NCI-H510A (cell line): Measurements from ENCODE around the gene MAST2.
"Not testable (repeated sequence)": the region's sequence is repeated elsewhere in the genome, so short reads cannot be mapped to it uniquely, and the experiment has no call there.

ENCODE experiments used
- DNase-seq: peaks from one replicate; lab custom pipeline; 2025; lab: John Stamatoyannopoulos, UW

The MAST2 gene

GRCh38 chr1:45894331-45894730 is 90.9 kb downstream of the MAST2 start:
- no peak for DNase-seq

- DNase-seq: no peak
These were observed 91.5 kb downstream of the MAST2 start for GRCh38 chr1:45894921-45895320.

- no peak for DNase-seq
These were observed 92.0 kb downstream of the MAST2 start for GRCh38 chr1:45895406-45895805.

- DNase-seq: no peak
These were observed 103.5 kb downstream of the MAST2 start for GRCh38 chr1:45906883-45907282.

- no peak for DNase-seq
These were observed 105.3 kb downstream of the MAST2 start for GRCh38 chr1:45908611-45909140.

GRCh38 chr1:45911634-45912033 is 108.2 kb downstream of the MAST2 start:
- DNase-seq: no peak

- DNase-seq: no peak
These were observed 109.8 kb downstream of the MAST2 start for GRCh38 chr1:45913183-45913683.

- DNase-seq: no peak
These were observed 110.5 kb downstream of the MAST2 start for GRCh38 chr1:45913731-45914501.

GRCh38 chr1:45914836-45915235 is 111.4 kb downstream of the MAST2 start:
- no peak for DNase-seq

GRCh38 chr1:45922374-45922773 is 119.0 kb downstream of the MAST2 start:
- DNase-seq: no peak

- no peak for DNase-seq
These were observed 119.4 kb downstream of the MAST2 start for GRCh38 chr1:45922813-45923212.

- no peak for DNase-seq
These were observed 119.9 kb downstream of the MAST2 start for GRCh38 chr1:45923343-45923742.

- DNase-seq: no peak
These were observed 121.3 kb downstream of the MAST2 start for GRCh38 chr1:45924736-45925135.

- DNase-seq: no peak
These were observed 122.4 kb downstream of the MAST2 start for GRCh38 chr1:45925728-45926287.

GRCh38 chr1:45926330-45926729 is 122.9 kb downstream of the MAST2 start:
- no peak for DNase-seq

GRCh38 chr1:45927231-45927915 is 124.0 kb downstream of the MAST2 start:
- not testable (repeated sequence) for DNase-seq

GRCh38 chr1:45928486-45929205 is 125.2 kb downstream of the MAST2 start:
- no peak for DNase-seq

GRCh38 chr1:45929257-45929687 is 125.9 kb downstream of the MAST2 start:
- DNase-seq: no peak

- DNase-seq: no peak
These were observed 127.1 kb downstream of the MAST2 start for GRCh38 chr1:45930258-45931150.

- DNase-seq: not testable (repeated sequence)
These were observed 128.8 kb downstream of the MAST2 start for GRCh38 chr1:45932205-45932604.

GRCh38 chr1:45934947-45935346 is 131.5 kb downstream of the MAST2 start:
- DNase-seq: no peak
